Measurements from ENCODE around the gene MYL3.

The MYL3 gene

GRCh38 chr3:46907960-46908293 is 44.7 kb upstream of the MYL3 start:
- H3K27ac ChIP-seq (ENCODE audit: low read depth, low read length) = no peak overlapping the region
- H3K79me2 ChIP-seq (ENCODE audit: control insufficient read depth, low read length) = no peaks in the 10 kb centered on the region
- no peak for TF ChIP-seq CTCF (IDR thresholded peaks at IDR 0.05; ENCODE audit: low read depth, low read length, poor library complexity, severe bottlenecking)
- no peak for TF ChIP-seq EZH2phosphoT487 (IDR thresholded peaks at IDR 0.05; ENCODE audit: borderline replicate concordance, low read length)
- no peaks in the 10 kb centered on the region for H4K20me1 ChIP-seq (ENCODE audit: control insufficient read depth, insufficient read depth, low read depth, low read length)
- no peaks in the 10 kb centered on the region for H3K9me2 ChIP-seq (replicated peaks; ENCODE audit: control insufficient read depth, low read length)
- H3K4me2 ChIP-seq (ENCODE audit: low read length) = no peak overlapping the region
- H3K27me3 ChIP-seq (ENCODE audit: control insufficient read depth, low read length) = no peaks in the 10 kb centered on the region
- H3F3A ChIP-seq (ENCODE audit: control insufficient read depth, insufficient read depth) = no peaks in the 10 kb centered on the region
- no peaks in the 10 kb centered on the region for H3K9me3 ChIP-seq (ENCODE audit: control insufficient read depth, insufficient read depth, low read length)
- no peak overlapping the region for H3K4me3 ChIP-seq (ENCODE audit: low read length)
- H3K4me1 ChIP-seq (ENCODE audit: control insufficient read depth, low read length) = peaks cover 9% of the 10 kb centered on the region
- H3K36me3 ChIP-seq (ENCODE audit: control insufficient read depth, low read length) = no peaks in the 10 kb centered on the region

GRCh38 chr3:46907271-46907670 is 44.0 kb upstream of the MYL3 start:
- no peak overlapping the region for H3K27ac ChIP-seq (ENCODE audit: low read depth, low read length)
- H4K20me1 ChIP-seq (ENCODE audit: control insufficient read depth, insufficient read depth, low read depth, low read length) = no peaks in the 10 kb centered on the region
- H3K27me3 ChIP-seq (ENCODE audit: control insufficient read depth, low read length) = no peaks in the 10 kb centered on the region
- H3K4me3 ChIP-seq (ENCODE audit: low read length) = no peak overlapping the region
- no peaks in the 10 kb centered on the region for H3K9me2 ChIP-seq (replicated peaks; ENCODE audit: control insufficient read depth, low read length)
- no peak for TF ChIP-seq EZH2phosphoT487 (IDR thresholded peaks at IDR 0.05; ENCODE audit: borderline replicate concordance, low read length)
- TF ChIP-seq CTCF (IDR thresholded peaks at IDR 0.05; ENCODE audit: low read depth, low read length, poor library complexity, severe bottlenecking) = no peak
- H3K79me2 ChIP-seq (ENCODE audit: control insufficient read depth, low read length) = no peaks in the 10 kb centered on the region
- no peaks in the 10 kb centered on the region for H3K36me3 ChIP-seq (ENCODE audit: control insufficient read depth, low read length)
- H3F3A ChIP-seq (ENCODE audit: control insufficient read depth, insufficient read depth) = no peaks in the 10 kb centered on the region
- no peak overlapping the region for H3K4me2 ChIP-seq (ENCODE audit: low read length)
- peaks cover 9% of the 10 kb centered on the region for H3K4me1 ChIP-seq (ENCODE audit: control insufficient read depth, low read length)
- H3K9me3 ChIP-seq (ENCODE audit: control insufficient read depth, insufficient read depth, low read length) = no peaks in the 10 kb centered on the region

GRCh38 chr3:46906471-46907058 is 43.3 kb upstream of the MYL3 start:
- TF ChIP-seq CTCF (IDR thresholded peaks at IDR 0.05; ENCODE audit: low read depth, low read length, poor library complexity, severe bottlenecking) (no peak), EZH2phosphoT487 (IDR thresholded peaks at IDR 0.05; ENCODE audit: borderline replicate concordance, low read length) (no peak)
- peaks cover 9% of the 10 kb centered on the region for H3K4me1 ChIP-seq (ENCODE audit: control insufficient read depth, low read length)
- no peak overlapping the region for H3K27ac ChIP-seq (ENCODE audit: low read depth, low read length)
- no peaks in the 10 kb centered on the region for H3K36me3 ChIP-seq (ENCODE audit: control insufficient read depth, low read length)
- no peaks in the 10 kb centered on the region for H3F3A ChIP-seq (ENCODE audit: control insufficient read depth, insufficient read depth)
- H3K9me2 ChIP-seq (replicated peaks; ENCODE audit: control insufficient read depth, low read length) = no peaks in the 10 kb centered on the region
- H3K4me2 ChIP-seq (ENCODE audit: low read length) = no peak overlapping the region
- no peaks in the 10 kb centered on the region for H3K27me3 ChIP-seq (ENCODE audit: control insufficient read depth, low read length)
- no peaks in the 10 kb centered on the region for H4K20me1 ChIP-seq (ENCODE audit: control insufficient read depth, insufficient read depth, low read depth, low read length)
- H3K79me2 ChIP-seq (ENCODE audit: control insufficient read depth, low read length) = no peaks in the 10 kb centered on the region
- no peaks in the 10 kb centered on the region for H3K9me3 ChIP-seq (ENCODE audit: control insufficient read depth, insufficient read depth, low read length)
- H3K4me3 ChIP-seq (ENCODE audit: low read length) = no peak overlapping the region

Data from DOHH2 (cell line).